GM12878 (cell line): ENCODE measurements around the gene IL10. TPM values are rescaled to one million over a fixed set of nuclear protein-coding genes. Genes with fewer than 3 reads are reported as not detected.
A peak's percentile ranks its signal among the peaks of the same experiment; 100 is the strongest.

ENCODE experiments used
- CREB1 ChIP-seq: IDR thresholded peaks from 2 replicates; pipeline ENCODE4 v1.6.1; 2012; ENCODE audit warnings: low read depth, mild to moderate bottlenecking, inconsistent platforms
- EED ChIP-seq: sonication (generic); IDR thresholded peaks from 2 replicates; pipeline ENCODE4 v1.6.1; 2016; ENCODE audit warnings: antibody characterized with exemption, low read depth
- IKZF1 ChIP-seq: fragments of 450-650 bp; conservative IDR thresholded peaks from 2 replicates; pipeline ENCODE4 v1.6.1; 2017; ENCODE audit warnings: antibody characterized with exemption, mild to moderate bottlenecking
- IRF4 ChIP-seq: IDR thresholded peaks from 2 replicates; pipeline ENCODE4 v1.6.1; 2011; ENCODE audit warnings: low read depth, low read length
- IRF5 ChIP-seq: fragments of 450-650 bp; IDR thresholded peaks from 2 replicates; pipeline ENCODE4 v1.6.1; 2017; ENCODE audit warnings: borderline replicate concordance
- JUNB ChIP-seq: IDR thresholded peaks from 2 replicates; pipeline ENCODE4 v1.6.1; 2016; ENCODE audit warnings: antibody characterized with exemption, mild to moderate bottlenecking
- MYB ChIP-seq: fragments of 150-350 bp; IDR thresholded peaks from 2 replicates; pipeline ENCODE4 v1.6.1; 2014; ENCODE audit warnings: mild to moderate bottlenecking, low read depth, low read length, borderline replicate concordance
- NFIC ChIP-seq: IDR thresholded peaks from 2 replicates; pipeline ENCODE4 v1.6.1; 2012; ENCODE audit warnings: low read depth, mild to moderate bottlenecking, inconsistent platforms, low read length, moderate library complexity
- NR2C2 ChIP-seq: IDR thresholded peaks from 2 replicates; pipeline ENCODE4 v1.6.1; 2011; ENCODE audit warnings: borderline replicate concordance, low read depth; ENCODE audit not compliant: control insufficient read depth, insufficient read length
- NRF1 ChIP-seq: conservative IDR thresholded peaks from 2 replicates; pipeline ENCODE4 v1.6.1; 2011; ENCODE audit warnings: mild to moderate bottlenecking, low read depth, low read length, improper control_type of control experiment
- RAD21 ChIP-seq: IDR thresholded peaks from 2 replicates; pipeline ENCODE4 v1.6.1; 2011; ENCODE audit warnings: mild to moderate bottlenecking, low read depth, low read length, moderate library complexity; ENCODE audit not compliant: insufficient read depth
- RFX5 ChIP-seq: IDR thresholded peaks from 2 replicates; pipeline ENCODE4 v1.6.1; 2011; ENCODE audit warnings: low read depth, low read length, improper control_type of control experiment
- SIX5 ChIP-seq: IDR thresholded peaks from 2 replicates; pipeline ENCODE4 v1.6.1; 2011; ENCODE audit warnings: mild to moderate bottlenecking, low read depth, low read length, moderate library complexity; ENCODE audit not compliant: severe bottlenecking
- SMAD1 ChIP-seq: fragments of 450-650 bp; IDR thresholded peaks from 2 replicates; pipeline ENCODE4 v1.6.1; 2018; ENCODE audit warnings: mild to moderate bottlenecking, low read depth; ENCODE audit not compliant: partially characterized antibody
- SREBF1 ChIP-seq: IDR thresholded peaks from 2 replicates; pipeline ENCODE4 v1.6.1; 2012; ENCODE audit warnings: mild to moderate bottlenecking, low read length
- SREBF2 ChIP-seq: IDR thresholded peaks from 2 replicates; pipeline ENCODE4 v1.6.1; 2012; ENCODE audit warnings: mild to moderate bottlenecking, low read length
- SUPT20H ChIP-seq: IDR thresholded peaks from 2 replicates; pipeline ENCODE4 v1.6.1; 2011; ENCODE audit warnings: low read depth, mild to moderate bottlenecking, low read length, moderate library complexity, borderline replicate concordance; ENCODE audit not compliant: control insufficient read depth
- SUZ12 ChIP-seq: fragments of 200-600 bp; sonication (generic); IDR thresholded peaks from one replicate; pipeline ENCODE4 v1.6.1; 2018; ENCODE audit warnings: antibody characterized with exemption, mild to moderate bottlenecking; ENCODE audit not compliant: unreplicated experiment
- TBL1XR1 ChIP-seq: IDR thresholded peaks from 2 replicates; pipeline ENCODE4 v1.6.1; 2012; ENCODE audit warnings: low read depth, low read length, improper control_type of control experiment
- TCF3 ChIP-seq: IDR thresholded peaks from 2 replicates; pipeline ENCODE4 v1.6.1; 2012; ENCODE audit warnings: low read depth, mild to moderate bottlenecking, low read length, borderline replicate concordance; ENCODE audit not compliant: insufficient read depth
- ZNF217 ChIP-seq: fragments of 450-650 bp; IDR thresholded peaks from 2 replicates; pipeline ENCODE4 v1.6.1; 2017; ENCODE audit warnings: antibody characterized with exemption, mild to moderate bottlenecking
- ZNF274 ChIP-seq: IDR thresholded peaks from one replicate; pipeline ENCODE4 v1.8.0; 2011; ENCODE audit not compliant: insufficient read length, insufficient read depth
- ZNF622 ChIP-seq: fragments of 450-650 bp; IDR thresholded peaks from 2 replicates; pipeline ENCODE4 v1.6.1; 2017; ENCODE audit warnings: mild to moderate bottlenecking, inconsistent platforms
- polyA plus RNA-seq, 11 experiments: library from polyadenylated mRNA; depleted of rRNA in 4 of 11; unstranded in 6 of 11; stranded (reverse) in 5 of 11; fragments of >200 nt; fragmentation: Nextera tagmentation in 4 of 11; fragmentation: Illumina TruSeq in 1 of 11; extraction: Ambion mirVana in 4 of 11; extraction: Trizol in 1 of 11; gene quantifications; 1 replicate in 1 of 11; 2 replicates in 10 of 11; pipeline versions ENCODE4 v1.2.1 to v1.2.3, GENCODE V29; 2011 to 2016; ENCODE audit warnings: inconsistent platforms in 2 of 11, missing spikeins in 2 of 11, low read depth in 1 of 11
- total RNA-seq, 4 experiments: library from RNA; depleted of rRNA in 3 of 4; stranded (reverse); fragments of >200 nt in 3 of 4; fragmentation: Illumina TruSeq in 1 of 4; extraction: Trizol in 1 of 4; gene quantifications; 2 replicates each; pipeline versions ENCODE4 v1.2.1 to v1.2.3, GENCODE V29; 2013 to 2021
- TF ChIP-seq, protein P1 (sequence below): fragments of 150-350 bp; IDR thresholded peaks from 2 replicates; pipeline ENCODE4 v1.6.1; 2016; ENCODE audit warnings: low read depth, low read length
- TF ChIP-seq, protein P2 (sequence below): IDR thresholded peaks from 2 replicates; pipeline ENCODE4 v1.6.1; 2011; ENCODE audit warnings: mild to moderate bottlenecking, low read depth, low read length, moderate library complexity; ENCODE audit not compliant: insufficient replicate concordance
- TF ChIP-seq, protein P3 (sequence below): fragments of 150-350 bp; IDR thresholded peaks from 2 replicates; pipeline ENCODE4 v1.6.1; 2014; ENCODE audit warnings: mild to moderate bottlenecking, low read depth, low read length

IL10 gene
- total and polyA plus RNA-seq, 10 of the 15 experiments (the other 5 are each of a cell fraction or from before 2014, with no cell fraction given): 0.34 to 5.0 (median 1.1) TPM

- TF ChIP-seq, protein P1, sequence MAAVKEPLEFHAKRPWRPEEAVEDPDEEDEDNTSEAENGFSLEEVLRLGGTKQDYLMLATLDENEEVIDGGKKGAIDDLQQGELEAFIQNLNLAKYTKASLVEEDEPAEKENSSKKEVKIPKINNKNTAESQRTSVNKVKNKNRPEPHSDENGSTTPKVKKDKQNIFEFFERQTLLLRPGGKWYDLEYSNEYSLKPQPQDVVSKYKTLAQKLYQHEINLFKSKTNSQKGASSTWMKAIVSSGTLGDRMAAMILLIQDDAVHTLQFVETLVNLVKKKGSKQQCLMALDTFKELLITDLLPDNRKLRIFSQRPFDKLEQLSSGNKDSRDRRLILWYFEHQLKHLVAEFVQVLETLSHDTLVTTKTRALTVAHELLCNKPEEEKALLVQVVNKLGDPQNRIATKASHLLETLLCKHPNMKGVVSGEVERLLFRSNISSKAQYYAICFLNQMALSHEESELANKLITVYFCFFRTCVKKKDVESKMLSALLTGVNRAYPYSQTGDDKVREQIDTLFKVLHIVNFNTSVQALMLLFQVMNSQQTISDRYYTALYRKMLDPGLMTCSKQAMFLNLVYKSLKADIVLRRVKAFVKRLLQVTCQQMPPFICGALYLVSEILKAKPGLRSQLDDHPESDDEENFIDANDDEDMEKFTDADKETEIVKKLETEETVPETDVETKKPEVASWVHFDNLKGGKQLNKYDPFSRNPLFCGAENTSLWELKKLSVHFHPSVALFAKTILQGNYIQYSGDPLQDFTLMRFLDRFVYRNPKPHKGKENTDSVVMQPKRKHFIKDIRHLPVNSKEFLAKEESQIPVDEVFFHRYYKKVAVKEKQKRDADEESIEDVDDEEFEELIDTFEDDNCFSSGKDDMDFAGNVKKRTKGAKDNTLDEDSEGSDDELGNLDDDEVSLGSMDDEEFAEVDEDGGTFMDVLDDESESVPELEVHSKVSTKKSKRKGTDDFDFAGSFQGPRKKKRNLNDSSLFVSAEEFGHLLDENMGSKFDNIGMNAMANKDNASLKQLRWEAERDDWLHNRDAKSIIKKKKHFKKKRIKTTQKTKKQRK: no peak
- no peak for TF ChIP-seq SREBF2
- TF ChIP-seq NR2C2: no peak
- TF ChIP-seq MYB: no peak
- TF ChIP-seq, protein P2, sequence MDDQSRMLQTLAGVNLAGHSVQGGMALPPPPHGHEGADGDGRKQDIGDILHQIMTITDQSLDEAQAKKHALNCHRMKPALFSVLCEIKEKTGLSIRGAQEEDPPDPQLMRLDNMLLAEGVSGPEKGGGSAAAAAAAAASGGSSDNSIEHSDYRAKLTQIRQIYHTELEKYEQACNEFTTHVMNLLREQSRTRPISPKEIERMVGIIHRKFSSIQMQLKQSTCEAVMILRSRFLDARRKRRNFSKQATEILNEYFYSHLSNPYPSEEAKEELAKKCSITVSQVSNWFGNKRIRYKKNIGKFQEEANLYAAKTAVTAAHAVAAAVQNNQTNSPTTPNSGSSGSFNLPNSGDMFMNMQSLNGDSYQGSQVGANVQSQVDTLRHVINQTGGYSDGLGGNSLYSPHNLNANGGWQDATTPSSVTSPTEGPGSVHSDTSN: no peak
- peak; percentile 19; the same call in 1 of the 2 replicates for TF ChIP-seq RAD21
- TF ChIP-seq IRF4: peak; percentile 91
- TF ChIP-seq ZNF217: peak; percentile 64; the same call in 1 of the 2 replicates
- TF ChIP-seq TCF3: peak; percentile 79; the same call in 1 of the 2 replicates
- TF ChIP-seq SMAD1: no peak
- TF ChIP-seq SIX5: no peak
- TF ChIP-seq TBL1XR1: peak; percentile 90
- TF ChIP-seq IRF5: no peak
- no peak for TF ChIP-seq RFX5
- TF ChIP-seq JUNB: peak; percentile 97
- peak; percentile 100 for TF ChIP-seq EED
- no peak for TF ChIP-seq ZNF622
- TF ChIP-seq NFIC: peak; percentile 97
- TF ChIP-seq IKZF1: peak; percentile 99
- TF ChIP-seq CREB1: peak; percentile 78
- TF ChIP-seq SUZ12: no peak
- TF ChIP-seq, protein P3, sequence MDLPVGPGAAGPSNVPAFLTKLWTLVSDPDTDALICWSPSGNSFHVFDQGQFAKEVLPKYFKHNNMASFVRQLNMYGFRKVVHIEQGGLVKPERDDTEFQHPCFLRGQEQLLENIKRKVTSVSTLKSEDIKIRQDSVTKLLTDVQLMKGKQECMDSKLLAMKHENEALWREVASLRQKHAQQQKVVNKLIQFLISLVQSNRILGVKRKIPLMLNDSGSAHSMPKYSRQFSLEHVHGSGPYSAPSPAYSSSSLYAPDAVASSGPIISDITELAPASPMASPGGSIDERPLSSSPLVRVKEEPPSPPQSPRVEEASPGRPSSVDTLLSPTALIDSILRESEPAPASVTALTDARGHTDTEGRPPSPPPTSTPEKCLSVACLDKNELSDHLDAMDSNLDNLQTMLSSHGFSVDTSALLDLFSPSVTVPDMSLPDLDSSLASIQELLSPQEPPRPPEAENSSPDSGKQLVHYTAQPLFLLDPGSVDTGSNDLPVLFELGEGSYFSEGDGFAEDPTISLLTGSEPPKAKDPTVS: peak; percentile 87; the same call in 1 of the 2 replicates
- TF ChIP-seq SUPT20H: no peak
- TF ChIP-seq ZNF274: no peak
- no peak for TF ChIP-seq SREBF1
- no peak for TF ChIP-seq NRF1
These were observed 12.2 kb upstream of the IL10 start (continued) for GRCh38 chr1:206784471-206784903.
